Lower leg skin (tissue), 4 donors: ENCODE measurements around the gene AGTR1. TPM values are rescaled to one million over a fixed set of nuclear protein-coding genes. Genes with fewer than 3 reads are reported as not detected.

Experiments
- DNase-seq, 2 donors: peaks; one replicate each; pipeline ENCODE4 v3.0.0-alpha.2; 2019; ENCODE audit warnings: low spot score in 2 of 2
- H3K4me3 ChIP-seq: fragments of 200-600 bp; sonication (generic); 2 replicates; pipeline ENCODE4 v1.5.1; 2017; ENCODE audit warnings: mild to moderate bottlenecking, low read depth; ENCODE audit not compliant: poor library complexity, severe bottlenecking
- CTCF ChIP-seq, 3 donors: fragments of 450-650 bp; IDR thresholded peaks; one replicate each; pipeline ENCODE4 v1.5.1; 2016; ENCODE audit warnings: antibody characterized with exemption in 3 of 3, mild to moderate bottlenecking in 3 of 3, moderate library complexity in 2 of 3
- POLR2A ChIP-seq, 2 donors: fragments of 450-650 bp; IDR thresholded peaks; one replicate each; pipeline ENCODE4 v1.6.1; 2016 to 2017; ENCODE audit warnings: antibody characterized with exemption in 2 of 2, mild to moderate bottlenecking in 1 of 2, moderate library complexity in 1 of 2
- WGBS, 2 donors: methylation state at CpG; one replicate each; pipeline ENCODE4 v1.1.5; 2018; 5-methylcytosine and 5-hydroxymethylcytosine counted together
- intact Hi-C: fragments of 100-400 bp; cut with DNase I; formaldehyde crosslinking; loops from one replicate; pipeline ENCODE4 v1.15.0; 2023; ENCODE audit warnings: low total_unique reads
- total RNA-seq, 4 donors: library from RNA; depleted of rRNA; stranded (reverse); fragments of >200 nt; gene quantifications; one replicate each; pipeline ENCODE4 v1.1.0, GENCODE V29; 2016

AGTR1 gene
- total RNA-seq, 4 donors from 2014 or later: 17.6 to 28.0 (median 19.6) TPM

DNA sequence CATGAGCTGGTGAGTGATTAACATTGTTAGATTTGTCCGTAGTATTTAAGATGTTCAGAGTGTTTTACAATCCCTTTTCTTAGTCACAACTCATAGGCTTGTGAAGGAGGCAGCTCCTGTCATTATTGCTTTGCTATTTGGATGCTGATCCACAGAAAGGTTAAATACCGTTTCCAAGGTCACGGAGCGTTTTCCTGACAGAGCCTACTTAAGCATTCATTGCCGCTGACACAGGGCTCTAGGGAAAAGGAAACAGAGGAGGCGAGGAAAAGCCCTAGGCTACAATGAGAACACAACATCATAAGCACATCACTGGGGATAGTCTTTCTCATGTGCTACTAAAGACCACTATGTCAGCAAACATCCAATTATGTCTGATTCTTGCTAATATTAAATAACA lies 91.4 kb downstream of the AGTR1 start:
- no peak overlapping the region for H3K4me3 ChIP-seq
- intact Hi-C loops: no loop called here
- TF ChIP-seq POLR2A (IDR thresholded peaks at IDR 0.05) (no peak), CTCF (IDR thresholded peaks at IDR 0.05) (no peak)
- no peak for DNase-seq
- whole genome bisulfite sequencing, 2 donors: 33 to 40% methylated on average over 6 of the region's 6 CpGs

GRCh38 chr3:148789906-148790305 lies 92.2 kb downstream of the AGTR1 start:
- TF ChIP-seq CTCF (IDR thresholded peaks at IDR 0.05) (no peak), POLR2A (IDR thresholded peaks at IDR 0.05) (no peak)
- 89 to 93% methylated on average over 2 of the region's 2 CpGs for WGBS, 2 donors
- no peak overlapping the region for H3K4me3 ChIP-seq
- intact Hi-C loops: no loop called here
- no peak for DNase-seq

- no peak for DNase-seq
- TF ChIP-seq CTCF (IDR thresholded peaks at IDR 0.05) (no peak), POLR2A (IDR thresholded peaks at IDR 0.05) (no peak)
- 73% methylated on average over 2 of the region's 2 CpGs for WGBS, 2 donors
- H3K4me3 ChIP-seq: no peak overlapping the region
- intact Hi-C loops: no loop called here
Observed at GRCh38 chr3:148790370-148790769, 92.7 kb downstream of the AGTR1 start.

DNA sequence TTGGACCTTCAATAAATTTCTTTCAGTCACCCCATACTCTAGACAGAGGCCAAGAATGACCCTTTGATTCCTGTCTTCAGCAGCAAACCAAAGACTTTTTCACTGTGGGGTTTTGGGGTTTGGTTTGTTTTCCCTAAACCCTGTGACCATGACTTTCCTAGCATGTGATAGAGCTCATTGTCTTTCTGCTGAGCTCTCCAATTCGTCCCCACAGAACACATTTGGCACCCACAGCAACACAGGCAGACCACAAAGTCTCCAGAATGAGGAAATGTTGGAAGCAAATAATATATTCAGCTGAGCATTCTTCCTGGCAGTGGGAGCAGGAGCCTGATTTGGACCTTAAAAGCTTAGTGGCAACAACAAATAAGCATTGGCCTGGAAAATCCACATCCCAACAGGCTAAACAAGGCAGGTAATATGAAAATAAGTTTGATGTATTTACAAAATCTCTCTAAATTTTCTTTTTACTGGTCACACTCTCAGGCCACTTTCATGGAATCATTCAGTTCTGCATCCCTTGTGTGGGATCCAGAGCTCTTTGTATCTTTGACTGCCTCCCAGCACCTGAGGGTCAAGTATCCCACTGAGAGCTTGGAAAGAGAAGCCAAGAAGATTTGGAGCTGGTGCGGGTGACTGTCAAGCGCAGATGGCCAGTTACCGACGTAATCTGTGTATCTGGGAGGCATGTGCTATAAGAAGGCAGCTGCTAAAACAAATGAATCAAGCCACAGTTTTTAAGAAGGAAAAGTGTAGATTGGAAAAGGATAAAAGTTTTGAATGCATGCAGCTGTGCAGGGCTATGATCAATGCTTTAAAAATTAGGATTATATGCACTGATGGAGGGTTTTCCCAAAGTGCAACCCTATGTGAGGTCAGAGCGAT lies 93.4 kb downstream of the AGTR1 start:
- intact Hi-C loops: no loop called here
- peak in 1 of 2 donors; percentile 78 for DNase-seq
- no peak for TF ChIP-seq POLR2A (IDR thresholded peaks at IDR 0.05)
- no peak for TF ChIP-seq CTCF (IDR thresholded peaks at IDR 0.05)
- no peak overlapping the region for H3K4me3 ChIP-seq
- 49 to 64% methylated on average over 6 of the region's 6 CpGs for WGBS, 2 donors

- TF ChIP-seq POLR2A (IDR thresholded peaks at IDR 0.05) (no peak), CTCF (IDR thresholded peaks at IDR 0.05) (no peak)
- 98% methylated on average over 1 of the region's 1 CpG for WGBS, 2 donors
- H3K4me3 ChIP-seq: no peak overlapping the region
- intact Hi-C loops: no loop called here
- DNase-seq: no peak
Observed at GRCh38 chr3:148791920-148792319, 94.2 kb downstream of the AGTR1 start.
